ENCODE data around the gene TPRG1L. TPM values are rescaled to one million over a fixed set of nuclear protein-coding genes. Genes with fewer than 3 reads are reported as not detected.

Gene TPRG1L
- total RNA-seq, 1 donor from 2014 or later: 14.5 TPM

DNA sequence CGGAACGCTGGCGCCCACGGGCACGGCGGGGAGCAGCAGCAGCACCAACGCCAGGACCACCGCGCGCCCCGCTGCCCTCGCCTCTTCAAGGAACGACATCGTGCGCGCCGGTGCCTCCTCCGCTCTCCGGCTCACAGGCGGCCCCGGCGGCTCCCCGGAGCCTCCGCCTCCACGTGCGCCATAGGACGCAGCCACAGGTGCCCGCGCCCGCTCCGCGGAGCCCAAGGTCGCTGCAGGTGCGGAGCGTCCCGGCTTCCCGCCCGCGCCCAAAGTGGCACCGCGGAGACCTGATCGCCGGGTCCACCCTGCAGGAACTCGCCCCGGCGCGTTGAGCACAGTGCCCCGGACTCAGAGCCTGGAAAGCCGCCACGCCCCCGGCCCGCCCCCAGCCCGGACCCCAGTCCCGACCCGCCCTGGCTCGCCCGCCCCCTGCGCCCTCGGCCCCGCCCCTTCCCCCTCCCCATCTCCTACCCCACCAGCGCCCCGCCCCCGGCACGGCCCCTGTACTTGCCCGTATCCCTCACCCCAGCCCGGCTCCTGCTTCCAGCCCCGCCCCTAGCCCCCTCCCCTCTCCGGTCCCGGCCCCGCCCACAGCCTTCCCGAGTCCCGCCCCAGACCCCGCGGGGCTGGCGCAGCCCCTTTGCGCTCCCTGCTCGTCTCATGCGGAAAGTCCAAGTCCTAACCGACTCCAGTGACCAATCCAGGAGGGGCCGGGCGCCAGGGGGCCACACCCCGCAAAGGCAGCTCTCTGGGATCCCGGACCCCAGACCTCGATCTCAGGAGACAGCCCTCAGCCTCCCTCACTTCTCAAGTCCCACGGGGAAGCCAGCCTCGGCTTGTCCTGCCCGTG is 13.4 kb upstream of the TPRG1L start, which contains the start of gene MEGF6:
TSS of gene MEGF6 (minus strand) at position 339 of the 850 bp plus-strand sequence. CDS start at position 99, 240 bp downstream.
- Mint-ChIP-seq H3K4me1 (peaks cover 36% of the 10 kb centered on the region), H3K4me3 (peak within 1 kb of the TSS; percentile 94), H3K36me3 (ENCODE audit: low read depth) (no peaks in the 10 kb centered on the region), H3K9me3 (no peaks in the 10 kb centered on the region), H3K27ac (ENCODE audit: unreplicated experiment) (no peak within 1 kb of the TSS), H3K27me3 (ENCODE audit: low read depth) (peaks cover 37% of the 10 kb centered on the region)
- TF ChIP-seq, protein P1, sequence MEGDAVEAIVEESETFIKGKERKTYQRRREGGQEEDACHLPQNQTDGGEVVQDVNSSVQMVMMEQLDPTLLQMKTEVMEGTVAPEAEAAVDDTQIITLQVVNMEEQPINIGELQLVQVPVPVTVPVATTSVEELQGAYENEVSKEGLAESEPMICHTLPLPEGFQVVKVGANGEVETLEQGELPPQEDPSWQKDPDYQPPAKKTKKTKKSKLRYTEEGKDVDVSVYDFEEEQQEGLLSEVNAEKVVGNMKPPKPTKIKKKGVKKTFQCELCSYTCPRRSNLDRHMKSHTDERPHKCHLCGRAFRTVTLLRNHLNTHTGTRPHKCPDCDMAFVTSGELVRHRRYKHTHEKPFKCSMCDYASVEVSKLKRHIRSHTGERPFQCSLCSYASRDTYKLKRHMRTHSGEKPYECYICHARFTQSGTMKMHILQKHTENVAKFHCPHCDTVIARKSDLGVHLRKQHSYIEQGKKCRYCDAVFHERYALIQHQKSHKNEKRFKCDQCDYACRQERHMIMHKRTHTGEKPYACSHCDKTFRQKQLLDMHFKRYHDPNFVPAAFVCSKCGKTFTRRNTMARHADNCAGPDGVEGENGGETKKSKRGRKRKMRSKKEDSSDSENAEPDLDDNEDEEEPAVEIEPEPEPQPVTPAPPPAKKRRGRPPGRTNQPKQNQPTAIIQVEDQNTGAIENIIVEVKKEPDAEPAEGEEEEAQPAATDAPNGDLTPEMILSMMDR (conservative IDR thresholded peaks at IDR 0.05): no peak
- peak; percentile 94 for DNase-seq (ENCODE audit: low read depth, low spot score)

- DNase-seq (ENCODE audit: low read depth, low spot score): no peak
- TF ChIP-seq, protein P1 (conservative IDR thresholded peaks at IDR 0.05): no peak
- peak overlapping the region; percentile 78 for H3K4me3 Mint-ChIP-seq
- H3K36me3 Mint-ChIP-seq (ENCODE audit: low read depth): no peaks in the 10 kb centered on the region
- H3K27me3 Mint-ChIP-seq (ENCODE audit: low read depth): peaks cover 37% of the 10 kb centered on the region
- peaks cover 36% of the 10 kb centered on the region for H3K4me1 Mint-ChIP-seq
- H3K27ac Mint-ChIP-seq (ENCODE audit: unreplicated experiment): no peak overlapping the region
- no peaks in the 10 kb centered on the region for H3K9me3 Mint-ChIP-seq
Observed at GRCh38 chr1:3612123-3612522, 12.7 kb upstream of the TPRG1L start.

DNA sequence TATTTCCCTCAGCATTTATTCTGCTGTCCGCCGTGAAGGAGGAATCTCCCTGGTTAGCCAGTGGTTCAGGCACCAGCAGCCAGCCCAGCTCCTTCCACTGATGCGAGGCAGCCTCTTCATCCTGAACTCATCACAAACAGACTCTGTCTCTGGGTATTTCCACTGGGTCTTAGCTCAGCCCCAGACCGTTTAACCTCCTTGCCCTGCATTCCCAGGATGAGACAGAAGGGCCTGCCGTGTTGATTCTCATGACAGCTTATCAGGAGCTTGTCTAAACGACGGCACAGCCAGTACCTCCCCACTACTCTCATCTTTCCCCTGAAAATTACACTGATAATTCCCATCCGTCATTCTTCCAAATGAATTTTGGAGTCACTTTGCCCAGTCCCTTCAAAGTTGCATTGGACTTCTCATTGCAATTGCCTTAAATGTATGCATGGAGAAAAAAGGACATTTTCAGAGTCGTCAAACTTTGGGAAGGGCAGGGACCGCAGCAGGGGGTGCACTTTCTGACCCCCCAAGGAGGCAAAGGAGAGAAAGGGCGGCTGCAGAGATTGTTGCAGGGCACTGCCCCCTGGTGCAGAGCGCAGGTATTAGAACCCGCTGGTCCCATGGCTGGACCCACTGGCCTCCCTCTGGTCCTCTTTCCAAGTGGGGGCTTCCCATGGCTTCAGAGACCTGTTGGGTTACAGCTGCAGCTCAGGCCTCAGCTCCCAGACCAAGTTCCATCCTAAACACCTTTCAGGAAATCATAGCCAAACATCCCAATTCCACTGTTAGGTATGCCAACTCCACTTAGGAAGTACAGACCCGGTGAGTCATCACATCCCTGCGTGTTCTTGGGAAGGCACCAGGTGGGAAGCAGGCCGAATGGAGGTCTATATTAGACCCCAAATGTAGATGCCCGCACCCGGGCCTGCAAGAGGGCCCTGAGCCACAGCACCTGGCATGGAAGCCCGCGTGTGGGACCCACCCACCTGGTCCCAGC is 9.8 kb upstream of the TPRG1L start:
- Mint-ChIP-seq H3K36me3 (ENCODE audit: low read depth) (no peaks in the 10 kb centered on the region), H3K4me3 (peak overlapping the region; percentile 24), H3K4me1 (peaks cover 22% of the 10 kb centered on the region), H3K27me3 (ENCODE audit: low read depth) (peaks cover 45% of the 10 kb centered on the region), H3K27ac (ENCODE audit: unreplicated experiment) (no peak overlapping the region), H3K9me3 (no peaks in the 10 kb centered on the region)
- peak; percentile 31 for DNase-seq (ENCODE audit: low read depth, low spot score)
- TF ChIP-seq, protein P1 (conservative IDR thresholded peaks at IDR 0.05): peak; percentile 69

GRCh38 chr1:3616861-3617260 is 8.0 kb upstream of the TPRG1L start:
- no peak for DNase-seq (ENCODE audit: low read depth, low spot score)
- TF ChIP-seq, protein P1 (conservative IDR thresholded peaks at IDR 0.05): no peak
- Mint-ChIP-seq H3K36me3 (ENCODE audit: low read depth) (no peaks in the 10 kb centered on the region), H3K9me3 (no peaks in the 10 kb centered on the region), H3K27me3 (ENCODE audit: low read depth) (peaks cover 43% of the 10 kb centered on the region), H3K4me1 (peaks cover 16% of the 10 kb centered on the region), H3K4me3 (no peak overlapping the region), H3K27ac (ENCODE audit: unreplicated experiment) (no peak overlapping the region)

GRCh38 chr1:3617806-3618345 is 6.9 kb upstream of the TPRG1L start:
- no peaks in the 10 kb centered on the region for H3K9me3 Mint-ChIP-seq
- no peak overlapping the region for H3K27ac Mint-ChIP-seq (ENCODE audit: unreplicated experiment)
- peaks cover 38% of the 10 kb centered on the region for H3K27me3 Mint-ChIP-seq (ENCODE audit: low read depth)
- H3K4me1 Mint-ChIP-seq: peaks cover 16% of the 10 kb centered on the region
- no peak overlapping the region for H3K4me3 Mint-ChIP-seq
- DNase-seq (ENCODE audit: low read depth, low spot score): no peak
- no peaks in the 10 kb centered on the region for H3K36me3 Mint-ChIP-seq (ENCODE audit: low read depth)
- TF ChIP-seq, protein P1 (conservative IDR thresholded peaks at IDR 0.05): no peak
